ENCODE results near the gene GLI3.

DNA sequence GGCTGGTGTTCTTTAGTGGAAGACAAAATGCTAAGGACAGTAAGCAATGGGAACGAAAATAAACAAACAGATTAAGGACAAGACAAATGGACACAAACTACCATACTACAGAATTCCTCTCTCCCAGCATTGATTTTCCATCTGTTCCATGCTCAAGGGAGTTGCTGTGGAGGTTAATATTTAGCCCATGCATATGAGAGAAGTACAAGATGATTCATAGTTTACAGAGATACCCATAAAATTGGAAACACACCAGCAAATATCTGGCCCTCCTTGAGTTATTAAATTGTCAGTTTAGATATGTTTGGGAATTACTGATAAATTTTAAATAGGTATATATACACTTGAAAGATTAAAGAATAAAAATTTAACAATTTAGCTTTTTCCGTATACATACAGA lies 69.8 kb downstream of the GLI3 start:
- no peak for TF ChIP-seq POLR2A (IDR thresholded peaks at IDR 0.05)
- TF ChIP-seq, protein P1, sequence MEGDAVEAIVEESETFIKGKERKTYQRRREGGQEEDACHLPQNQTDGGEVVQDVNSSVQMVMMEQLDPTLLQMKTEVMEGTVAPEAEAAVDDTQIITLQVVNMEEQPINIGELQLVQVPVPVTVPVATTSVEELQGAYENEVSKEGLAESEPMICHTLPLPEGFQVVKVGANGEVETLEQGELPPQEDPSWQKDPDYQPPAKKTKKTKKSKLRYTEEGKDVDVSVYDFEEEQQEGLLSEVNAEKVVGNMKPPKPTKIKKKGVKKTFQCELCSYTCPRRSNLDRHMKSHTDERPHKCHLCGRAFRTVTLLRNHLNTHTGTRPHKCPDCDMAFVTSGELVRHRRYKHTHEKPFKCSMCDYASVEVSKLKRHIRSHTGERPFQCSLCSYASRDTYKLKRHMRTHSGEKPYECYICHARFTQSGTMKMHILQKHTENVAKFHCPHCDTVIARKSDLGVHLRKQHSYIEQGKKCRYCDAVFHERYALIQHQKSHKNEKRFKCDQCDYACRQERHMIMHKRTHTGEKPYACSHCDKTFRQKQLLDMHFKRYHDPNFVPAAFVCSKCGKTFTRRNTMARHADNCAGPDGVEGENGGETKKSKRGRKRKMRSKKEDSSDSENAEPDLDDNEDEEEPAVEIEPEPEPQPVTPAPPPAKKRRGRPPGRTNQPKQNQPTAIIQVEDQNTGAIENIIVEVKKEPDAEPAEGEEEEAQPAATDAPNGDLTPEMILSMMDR (IDR thresholded peaks at IDR 0.05): no peak

All from heart left ventricle (tissue), 13 donors.